ENCODE results near the gene STEAP3. TPM values are rescaled to one million over a fixed set of nuclear protein-coding genes. Genes with fewer than 3 reads are reported as not detected.

The STEAP3 gene
- 10 to 100 TPM in 4 of 10 donors, 1 to 10 TPM in 6; 5.0 to 18.2 (median 8.6) TPM for total RNA-seq
- polyA plus RNA-seq, result 1 to 10 TPM; 5.0 to 5.8 TPM
- long read RNA-seq, donor 1, full-length matches to known transcripts, result 9 of 34 reads
- long read RNA-seq, donor 1, partial matches to known transcripts, result 22 of 34 reads
- long read RNA-seq, donor 1, other reads (novel, unspliced or antisense), result 3 of 34 reads
- long read RNA-seq, donor 2, transcript STEAP3-202 (5 exons, 1,871 nt), result major isoform, 8 of 24 reads
- long read RNA-seq, donor 2, partial matches to known transcripts, result 11 of 24 reads
- long read RNA-seq, donor 2, other reads (novel, unspliced or antisense), result 2 of 24 reads
- long read RNA-seq, donor 3, full-length matches to known transcripts, result 12 of 51 reads
- long read RNA-seq, donor 3, partial matches to known transcripts, result 22 of 51 reads
- long read RNA-seq, donor 3, other reads (novel, unspliced or antisense), result 17 of 51 reads

- peak; percentile 75 to 86 for DNase-seq
Measured at GRCh38 chr2:119223521-119224390, at the start of gene STEAP3. TSS of gene STEAP3 (plus strand) at chr2:119223834. CDS start at chr2:119231013, 7,179 bp downstream.

DNA sequence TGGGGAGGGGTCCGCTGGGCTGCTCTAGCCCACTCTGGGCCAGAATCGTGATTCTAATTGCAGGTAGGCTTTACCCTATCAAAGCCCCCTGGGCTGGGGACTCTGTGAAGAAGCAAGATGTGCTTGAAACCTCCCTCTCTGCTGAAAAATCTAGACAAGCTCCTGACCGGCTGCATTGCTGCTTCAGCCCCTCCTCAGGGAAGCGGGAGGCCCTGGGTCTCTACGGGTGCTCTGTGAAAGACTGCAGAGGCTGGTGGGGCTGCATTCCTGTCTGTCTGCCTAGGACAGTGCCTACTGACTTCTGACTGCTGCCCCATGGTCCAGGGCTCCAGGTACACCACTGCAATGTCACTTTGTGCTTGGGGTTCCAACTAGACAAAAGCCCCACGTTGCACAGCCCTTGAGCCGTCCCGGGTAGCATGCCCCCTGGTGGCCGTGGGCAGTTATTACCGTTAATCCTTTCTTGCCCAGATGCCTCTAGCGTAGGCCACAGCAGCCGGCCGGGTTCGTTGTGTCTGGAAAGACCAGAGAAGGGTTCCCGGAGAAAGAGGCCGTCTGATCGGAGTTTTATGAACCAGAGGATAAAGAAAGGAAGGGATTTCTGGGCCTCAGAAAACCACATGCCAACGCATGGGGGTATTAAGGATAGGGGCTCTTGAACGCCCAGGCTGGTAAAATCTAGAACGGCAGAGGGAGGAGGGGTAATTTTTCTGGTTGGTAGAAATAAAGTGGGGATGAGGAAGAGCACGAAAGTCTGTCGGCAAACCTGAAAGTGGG is 49.2 kb upstream of the STEAP3 start:
- WGBS, 2 donors, result 65 to 67% methylated on average over 22 of the region's 22 CpGs
- Histone ChIP-seq H3K27ac (no peak overlapping the region), H3K4me1 (no peaks in the 10 kb centered on the region), H3K27me3 (peaks cover 0 to 9% (median 0%) of the 10 kb centered on the region in 7 donors), H3K9me3 (no peaks in the 10 kb centered on the region), H3K4me3 (no peak overlapping the region), H3K36me3 (no peaks in the 10 kb centered on the region)
- DNase-seq (peak in 1 of 2 donors; percentile 37), ATAC-seq (peak in 6 of 8 donors; percentile 33 to 56 (median 44))
- TF ChIP-seq CTCF (IDR thresholded peaks at IDR 0.05), result peak; percentile 25 to 83 (median 63)
- intact Hi-C loops (cut with DNase I), result loop anchor here in 2 of 10 donors (5.0 kb wide), 2 partner anchors 167 to 292 kb away; no protein-coding TSS in a partner anchor

More at GRCh38 chr2:119223521-119224390, at the start of gene STEAP3:
- H3K9me3 ChIP-seq, result no peaks in the 10 kb centered on the region
- H3K27me3 ChIP-seq, result peaks cover 0 to 9% (median 0%) of the 10 kb centered on the region in 7 donors
- no peaks in the 10 kb centered on the region for H3K36me3 ChIP-seq
- WGBS, 2 donors, result 1% methylated on average over 75 to 89 of the region's 89 CpGs
- H3K4me3 ChIP-seq, result peak within 1 kb of the TSS; percentile 47 to 89 (median 72)
- peak; percentile 86 to 96 (median 94) for ATAC-seq
- peak within 1 kb of the TSS in 7 of 10 donors; percentile 32 to 70 (median 45) for H3K27ac ChIP-seq
- intact Hi-C loops (cut with DNase I), result loop anchor here in 4 of 10 donors (5.0 to 10.0 kb wide), 5 partner anchors 34 to 251 kb away; no protein-coding TSS in a partner anchor
- TF ChIP-seq CTCF (IDR thresholded peaks at IDR 0.05), result no peak
- peaks cover 10 to 28% (median 12%) of the 10 kb centered on the region in 9 donors for H3K4me1 ChIP-seq

DNA sequence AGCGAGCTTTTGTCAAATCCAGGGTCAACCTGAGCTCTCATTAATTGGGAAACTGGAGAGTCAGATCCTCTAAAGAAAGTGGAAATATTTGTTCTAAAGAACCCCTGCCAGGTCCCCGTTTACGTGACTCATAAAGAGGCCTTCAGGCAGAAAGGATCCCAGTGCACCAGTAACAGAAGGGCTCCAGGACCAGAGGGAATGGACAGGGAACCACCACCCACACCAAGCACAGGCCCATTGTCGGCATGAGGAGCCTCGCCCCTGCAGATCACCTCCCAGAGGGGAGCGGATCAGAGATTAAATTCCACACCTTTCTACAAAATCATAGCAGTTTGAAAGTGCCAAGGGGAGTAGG is 48.7 kb upstream of the STEAP3 start:
- H3K27me3 ChIP-seq, result peaks cover 0 to 4% (median 0%) of the 10 kb centered on the region in 7 donors
- H3K9me3 ChIP-seq, result no peaks in the 10 kb centered on the region
- no peak overlapping the region for H3K27ac ChIP-seq
- no peak for TF ChIP-seq CTCF (IDR thresholded peaks at IDR 0.05)
- WGBS, 2 donors, result 83 to 85% methylated on average over 6 of the region's 6 CpGs
- intact Hi-C loops (cut with DNase I), result loop anchor here in 2 of 10 donors (5.0 kb wide), 2 partner anchors 168 to 293 kb away; no protein-coding TSS in a partner anchor
- ATAC-seq (no peak), DNase-seq (no peak)
- no peaks in the 10 kb centered on the region for H3K4me1 ChIP-seq
- H3K36me3 ChIP-seq, result no peaks in the 10 kb centered on the region
- H3K4me3 ChIP-seq, result no peak overlapping the region
